GM19023 (cell line): ENCODE data around the gene RTN1.

Source experiments
- ATAC-seq: cut with Tn5 transposase; IDR thresholded peaks from one replicate; pipeline ENCODE4 v1.9.1; 2021; ENCODE audit warnings: mild to moderate bottlenecking, moderate library complexity; ENCODE audit not compliant: unreplicated experiment

The RTN1 gene, protein sequence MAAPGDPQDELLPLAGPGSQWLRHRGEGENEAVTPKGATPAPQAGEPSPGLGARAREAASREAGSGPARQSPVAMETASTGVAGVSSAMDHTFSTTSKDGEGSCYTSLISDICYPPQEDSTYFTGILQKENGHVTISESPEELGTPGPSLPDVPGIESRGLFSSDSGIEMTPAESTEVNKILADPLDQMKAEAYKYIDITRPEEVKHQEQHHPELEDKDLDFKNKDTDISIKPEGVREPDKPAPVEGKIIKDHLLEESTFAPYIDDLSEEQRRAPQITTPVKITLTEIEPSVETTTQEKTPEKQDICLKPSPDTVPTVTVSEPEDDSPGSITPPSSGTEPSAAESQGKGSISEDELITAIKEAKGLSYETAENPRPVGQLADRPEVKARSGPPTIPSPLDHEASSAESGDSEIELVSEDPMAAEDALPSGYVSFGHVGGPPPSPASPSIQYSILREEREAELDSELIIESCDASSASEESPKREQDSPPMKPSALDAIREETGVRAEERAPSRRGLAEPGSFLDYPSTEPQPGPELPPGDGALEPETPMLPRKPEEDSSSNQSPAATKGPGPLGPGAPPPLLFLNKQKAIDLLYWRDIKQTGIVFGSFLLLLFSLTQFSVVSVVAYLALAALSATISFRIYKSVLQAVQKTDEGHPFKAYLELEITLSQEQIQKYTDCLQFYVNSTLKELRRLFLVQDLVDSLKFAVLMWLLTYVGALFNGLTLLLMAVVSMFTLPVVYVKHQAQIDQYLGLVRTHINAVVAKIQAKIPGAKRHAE

DNA sequence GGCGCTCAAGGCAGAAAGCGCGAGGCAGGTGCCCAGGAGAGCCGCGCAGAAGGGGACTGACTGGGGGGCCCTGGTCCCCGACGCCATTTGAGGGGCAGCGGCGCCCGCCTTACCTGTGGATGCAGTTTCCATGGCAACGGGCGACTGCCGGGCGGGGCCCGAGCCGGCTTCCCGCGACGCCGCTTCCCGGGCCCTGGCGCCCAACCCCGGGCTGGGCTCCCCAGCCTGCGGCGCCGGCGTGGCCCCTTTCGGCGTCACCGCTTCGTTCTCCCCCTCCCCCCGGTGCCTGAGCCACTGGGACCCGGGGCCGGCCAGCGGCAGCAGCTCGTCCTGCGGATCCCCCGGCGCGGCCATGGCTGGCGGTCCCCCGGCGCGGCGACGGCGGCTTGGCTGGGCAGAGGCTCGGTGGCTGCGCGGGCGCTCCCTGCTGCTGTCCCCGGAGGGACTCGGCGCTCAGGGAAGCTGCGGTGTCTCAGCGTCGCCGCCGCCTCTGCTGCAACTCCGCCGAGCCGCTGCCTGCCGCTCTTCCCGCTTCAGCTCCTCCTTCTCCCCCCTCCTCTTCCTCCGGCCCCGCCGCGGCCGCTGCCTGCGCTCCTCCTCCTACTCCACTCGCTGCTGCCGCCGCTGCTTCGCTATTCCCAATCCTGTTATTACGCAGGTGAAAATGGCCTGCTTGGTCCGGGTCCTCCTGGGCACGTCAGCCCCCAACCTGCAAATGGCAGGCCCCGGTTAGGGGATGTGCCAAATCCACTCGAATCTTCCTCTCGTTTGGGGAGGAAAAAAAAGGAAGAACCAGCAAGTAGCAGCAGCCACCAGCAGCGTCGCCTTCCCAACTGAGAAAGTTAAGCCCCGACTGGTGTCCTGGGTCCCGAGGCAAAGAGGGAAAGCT, at the start of gene RTN1:
Gene RTN1, minus strand, starts transcription at position 500 of the 889 bp plus-strand sequence. Its CDS starts 146 bp downstream, at position 354.
- ATAC-seq, result peak; percentile 63

DNA sequence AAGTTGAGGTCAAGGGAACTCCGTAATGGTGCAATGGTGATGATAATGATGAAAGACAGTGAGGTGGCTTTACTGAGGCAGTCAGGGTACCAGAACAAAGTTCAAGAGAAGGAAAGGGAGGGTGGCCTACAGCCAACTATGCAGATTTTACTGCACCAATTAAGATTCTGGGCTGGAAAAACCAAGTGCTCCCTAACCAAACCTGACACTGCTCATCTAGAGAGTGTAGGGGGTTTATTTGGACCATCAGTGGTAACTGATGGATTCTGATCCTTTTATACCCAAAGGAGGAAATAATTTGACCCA, 49.8 kb upstream of the RTN1 start:
- ATAC-seq, result no peak

DNA sequence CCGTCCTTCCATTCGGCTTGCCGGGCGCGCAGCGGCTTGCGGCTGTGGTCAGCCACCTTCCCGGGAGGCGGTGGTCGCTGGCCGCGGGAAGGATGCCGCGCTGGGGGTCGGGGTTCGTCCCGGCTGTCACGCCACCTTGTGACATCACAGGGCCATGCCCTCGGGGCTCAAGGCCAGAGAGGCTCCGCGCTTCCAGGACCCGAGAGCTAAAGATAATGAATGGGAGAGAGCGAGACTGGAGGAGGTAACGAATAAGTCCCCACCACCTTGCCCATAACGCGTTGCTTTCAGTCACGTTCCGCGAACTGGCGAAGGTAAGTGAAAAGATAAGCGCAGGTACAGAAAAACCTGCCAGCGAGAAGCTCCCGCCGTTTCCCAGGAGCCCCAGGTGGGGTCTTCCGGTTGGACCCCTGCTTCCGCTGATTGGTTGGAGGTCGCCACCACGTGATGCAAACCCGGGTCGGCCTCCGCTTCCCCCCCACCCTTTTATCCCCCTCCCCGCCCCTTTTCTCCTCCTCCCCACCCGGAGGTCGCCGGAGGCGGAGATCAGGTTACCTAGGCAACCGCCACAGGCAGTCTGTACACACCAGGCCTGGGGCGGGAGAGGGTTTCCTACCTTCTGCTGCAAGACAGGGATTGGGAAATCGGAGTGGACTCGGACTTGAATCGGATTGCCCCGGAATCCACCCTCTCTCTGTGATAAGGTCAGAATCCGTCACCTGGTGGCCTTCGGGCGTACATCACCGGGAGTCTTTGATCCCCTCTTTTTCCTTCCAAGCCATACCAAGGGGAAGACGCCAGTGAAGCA, 49.2 kb upstream of the RTN1 start, which contains the start of gene LRRC9:
Gene LRRC9, plus strand, starts transcription at position 575 of the 808 bp plus-strand sequence.
- peak; percentile 33 for ATAC-seq

DNA sequence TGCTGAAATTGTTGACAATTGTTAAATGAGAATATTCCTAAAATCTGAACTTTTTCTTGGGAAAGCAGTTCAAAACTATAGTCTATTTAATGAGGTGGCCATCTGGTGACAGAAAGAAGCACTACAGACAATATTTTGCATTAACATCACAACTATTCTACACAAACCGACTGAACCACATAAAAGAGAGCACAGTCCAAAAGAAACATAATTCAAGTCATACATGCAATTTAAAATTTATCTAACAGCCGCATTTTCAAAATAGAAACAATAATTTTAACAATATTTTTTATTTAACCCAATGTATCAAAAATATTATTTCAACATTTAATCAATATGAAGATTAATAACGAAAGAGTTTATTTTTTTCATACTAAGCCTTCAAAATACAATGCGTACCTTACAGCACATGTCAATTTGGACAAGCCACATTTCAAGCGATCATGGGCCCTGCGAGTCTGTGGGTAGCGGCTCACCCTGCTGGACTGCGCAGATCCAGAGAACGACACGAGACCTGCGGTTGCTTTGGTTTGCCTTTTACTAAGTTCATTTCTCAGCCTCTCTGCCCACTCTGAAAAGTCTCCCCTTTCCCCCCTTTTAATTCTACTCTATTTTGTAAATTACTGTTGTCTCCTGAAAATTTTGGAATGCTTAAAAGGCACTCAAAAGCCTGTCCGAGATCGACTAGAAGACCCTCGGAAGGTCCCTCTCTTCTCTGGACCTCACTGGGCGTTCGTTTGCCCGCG, 48.4 kb upstream of the RTN1 start:
- peak; percentile 70 for ATAC-seq

DNA sequence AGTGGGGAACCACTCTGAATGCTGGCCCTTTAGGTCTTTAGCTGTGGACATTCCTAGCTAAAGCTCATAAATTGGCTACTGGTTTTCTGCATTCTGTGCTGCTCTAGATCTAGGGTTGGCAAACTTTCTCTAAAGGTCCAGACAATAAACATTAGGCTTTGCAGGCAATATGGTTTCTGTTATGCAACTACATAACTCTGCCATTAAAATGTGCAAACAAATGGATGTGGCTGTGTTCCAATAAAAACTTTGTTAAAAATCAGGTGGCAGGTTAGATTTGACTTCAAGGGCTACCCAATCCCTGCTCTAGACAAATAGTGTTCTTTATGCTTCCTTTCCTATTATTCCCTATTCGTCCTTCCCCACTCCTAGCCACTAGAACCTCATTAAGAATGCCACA, 42.6 kb upstream of the RTN1 start:
- no peak for ATAC-seq

DNA sequence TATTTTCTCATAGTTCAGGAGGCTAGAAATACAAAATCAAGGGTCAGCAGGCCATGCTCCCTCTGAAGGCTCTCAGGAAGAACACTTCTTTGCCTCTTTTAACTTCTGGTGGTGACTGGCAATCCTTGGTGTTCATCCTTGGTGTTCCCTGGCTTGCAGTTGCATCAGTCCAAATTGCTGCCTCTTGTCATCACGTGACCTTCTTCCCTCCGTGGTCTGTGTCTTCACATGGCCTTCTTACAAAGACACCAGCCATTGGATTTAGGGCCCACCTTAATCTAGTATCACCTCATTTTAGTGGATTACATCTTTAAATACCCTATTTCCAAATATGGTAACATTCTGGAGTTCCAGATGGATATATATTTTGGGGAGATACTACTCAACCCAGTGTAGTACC, 41.9 kb upstream of the RTN1 start:
- ATAC-seq, result no peak

DNA sequence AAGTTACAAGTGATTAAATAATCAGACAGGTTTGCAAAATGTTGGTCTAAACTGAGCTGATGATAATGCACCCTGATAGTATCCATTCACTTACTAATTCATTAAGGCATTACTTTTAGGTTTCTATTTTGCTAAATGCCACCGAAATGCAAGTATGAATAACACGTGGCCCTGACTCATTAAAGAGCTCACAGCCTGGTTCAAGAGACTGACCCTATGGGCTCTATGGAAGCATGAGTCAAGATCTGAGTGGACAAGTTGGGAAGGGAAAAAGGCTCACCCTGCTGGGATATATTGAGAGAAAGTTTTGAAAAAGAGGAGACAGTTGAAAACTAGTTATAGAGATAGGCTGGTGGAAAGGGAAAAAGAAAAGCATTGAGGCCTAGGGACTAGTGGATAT, 34.6 kb upstream of the RTN1 start:
- no peak for ATAC-seq

DNA sequence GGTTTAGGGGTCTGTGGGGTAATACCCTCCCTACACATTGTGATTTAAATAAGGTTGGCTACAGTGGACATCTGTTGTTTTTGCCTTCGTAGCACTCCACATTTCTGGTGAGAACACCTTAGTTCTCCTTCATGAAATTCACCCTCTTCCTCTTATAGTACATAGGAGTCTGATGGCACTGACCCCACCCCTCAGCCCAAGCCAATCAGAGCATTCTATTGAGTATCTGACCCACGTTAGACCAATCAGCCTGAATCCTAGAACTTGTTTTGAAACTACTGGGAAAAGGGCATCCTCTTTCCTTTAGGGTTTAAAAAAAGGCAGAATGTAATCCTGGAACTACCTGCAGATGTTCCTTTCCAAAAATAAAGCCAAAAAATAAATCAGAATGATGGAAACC, 33.6 kb upstream of the RTN1 start:
- no peak for ATAC-seq

DNA sequence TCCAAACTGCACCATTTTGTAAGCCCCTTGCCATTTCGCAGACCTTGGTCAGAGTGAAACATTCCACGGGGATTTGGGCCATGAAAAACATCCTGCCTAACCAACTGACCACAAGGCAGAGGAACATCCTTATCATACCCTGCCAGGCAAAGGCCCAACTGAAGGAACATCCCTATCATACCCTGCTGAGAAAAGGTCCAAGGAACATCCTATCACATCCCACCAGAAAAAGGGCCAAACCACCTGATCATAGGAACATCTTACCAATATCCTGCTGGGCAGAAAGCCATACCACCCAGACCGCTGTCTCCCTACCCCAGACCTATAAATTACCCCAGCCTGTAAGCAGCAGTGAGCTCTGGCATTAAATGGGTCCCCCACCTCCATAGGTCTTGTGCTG, 30.0 kb upstream of the RTN1 start:
- no peak for ATAC-seq

DNA sequence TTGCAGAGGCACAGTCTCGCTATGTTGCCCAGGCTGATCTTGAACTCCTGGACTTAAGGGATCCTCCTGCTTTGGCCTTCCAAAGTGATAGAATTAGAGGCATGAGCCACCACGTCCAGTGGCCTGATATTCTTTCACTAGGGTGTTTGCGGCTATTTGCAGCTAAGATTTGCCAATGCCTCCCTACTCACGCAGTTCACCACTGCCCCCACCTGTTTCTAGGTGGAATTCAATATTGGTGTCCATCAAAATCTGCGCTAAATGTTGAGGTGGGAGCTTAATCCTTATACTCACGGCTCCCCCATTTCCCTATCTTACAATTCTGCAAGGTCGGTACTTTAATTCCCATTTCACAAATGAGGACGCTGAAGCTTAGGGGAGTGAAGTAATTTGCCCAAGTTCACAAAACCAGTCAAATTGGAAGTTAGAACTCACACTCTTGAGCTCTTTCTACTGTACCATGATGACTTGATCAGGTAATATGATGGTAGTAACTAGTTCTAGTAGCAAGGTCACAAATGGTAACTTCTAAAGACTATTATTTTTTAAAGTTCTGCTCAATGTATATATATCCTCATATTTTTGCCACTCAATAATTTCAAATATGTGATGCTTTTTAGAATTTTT, 27.3 kb upstream of the RTN1 start:
- no peak for ATAC-seq

DNA sequence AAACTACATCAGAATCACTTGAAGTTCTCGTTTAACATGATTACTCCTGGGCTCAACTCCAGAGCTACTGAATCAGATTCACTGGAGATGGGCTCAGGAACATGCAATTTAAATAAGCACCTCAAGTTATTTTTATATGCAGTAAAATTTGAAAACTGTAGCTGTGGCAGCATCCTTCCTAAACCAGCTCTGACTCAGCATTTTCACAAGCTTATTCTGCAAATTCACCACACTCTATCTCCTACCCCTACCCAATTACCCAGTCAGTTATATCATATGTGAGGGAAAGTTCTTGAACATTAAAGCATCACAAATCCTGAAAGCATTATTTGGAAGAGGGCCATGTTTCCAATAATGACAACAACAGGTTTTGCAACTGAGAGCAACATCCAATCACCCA, 25.1 kb upstream of the RTN1 start:
- no peak for ATAC-seq

DNA sequence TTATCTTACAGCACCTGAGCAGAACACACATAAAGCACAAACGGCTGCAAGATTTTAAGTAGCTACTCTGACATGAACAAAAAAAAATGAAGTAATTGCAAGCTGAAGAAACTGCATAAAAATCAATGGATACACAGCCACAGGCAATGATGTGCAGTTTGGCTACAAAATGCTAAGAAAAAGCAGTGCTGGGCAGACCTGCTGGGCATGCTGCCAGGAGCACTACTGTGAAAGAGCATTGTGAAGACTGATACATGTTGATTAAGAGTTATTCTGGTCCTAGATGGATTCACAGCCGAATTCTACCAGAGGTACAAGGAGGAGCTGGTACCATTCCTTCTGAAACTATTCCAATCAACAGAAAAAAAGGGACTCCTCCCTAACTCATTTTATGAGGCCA, 20.1 kb upstream of the RTN1 start:
- ATAC-seq, result no peak

DNA sequence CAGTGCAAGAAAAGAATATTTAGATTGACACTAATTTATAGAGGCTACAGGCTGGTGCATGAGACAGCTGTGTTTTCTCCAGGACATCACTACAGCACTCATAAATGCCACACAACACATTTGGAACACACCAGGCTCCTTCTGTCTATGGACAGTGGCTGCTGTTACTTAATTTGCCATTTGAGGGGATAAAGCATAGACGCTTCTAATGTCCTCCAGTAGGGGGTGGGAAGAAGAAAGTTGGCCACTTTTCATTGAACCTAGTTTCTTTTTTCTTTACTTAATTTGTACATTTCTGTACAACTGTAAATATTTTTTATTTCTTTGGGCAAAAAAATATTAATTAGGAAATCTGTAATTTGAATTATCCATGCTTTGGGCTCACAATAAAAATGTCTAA, 12.4 kb upstream of the RTN1 start:
- ATAC-seq, result no peak

DNA sequence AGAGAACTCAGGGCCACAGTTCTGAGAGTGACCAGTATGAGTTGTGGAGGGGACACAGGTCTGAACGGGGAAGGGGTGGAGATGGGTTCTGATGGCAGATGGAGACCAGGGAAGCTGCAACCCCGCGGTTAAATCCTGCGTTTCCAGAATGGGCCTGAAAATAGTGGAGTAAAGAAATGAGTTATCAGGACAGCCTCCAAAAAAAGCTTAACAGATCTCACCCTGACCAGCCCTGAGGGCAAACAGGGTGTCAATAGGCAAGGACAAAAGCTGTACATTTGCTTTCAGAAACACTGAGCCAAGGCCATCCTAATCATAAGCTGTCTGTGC, 555 bp upstream of the RTN1 start:
- ATAC-seq, result no peak

DNA sequence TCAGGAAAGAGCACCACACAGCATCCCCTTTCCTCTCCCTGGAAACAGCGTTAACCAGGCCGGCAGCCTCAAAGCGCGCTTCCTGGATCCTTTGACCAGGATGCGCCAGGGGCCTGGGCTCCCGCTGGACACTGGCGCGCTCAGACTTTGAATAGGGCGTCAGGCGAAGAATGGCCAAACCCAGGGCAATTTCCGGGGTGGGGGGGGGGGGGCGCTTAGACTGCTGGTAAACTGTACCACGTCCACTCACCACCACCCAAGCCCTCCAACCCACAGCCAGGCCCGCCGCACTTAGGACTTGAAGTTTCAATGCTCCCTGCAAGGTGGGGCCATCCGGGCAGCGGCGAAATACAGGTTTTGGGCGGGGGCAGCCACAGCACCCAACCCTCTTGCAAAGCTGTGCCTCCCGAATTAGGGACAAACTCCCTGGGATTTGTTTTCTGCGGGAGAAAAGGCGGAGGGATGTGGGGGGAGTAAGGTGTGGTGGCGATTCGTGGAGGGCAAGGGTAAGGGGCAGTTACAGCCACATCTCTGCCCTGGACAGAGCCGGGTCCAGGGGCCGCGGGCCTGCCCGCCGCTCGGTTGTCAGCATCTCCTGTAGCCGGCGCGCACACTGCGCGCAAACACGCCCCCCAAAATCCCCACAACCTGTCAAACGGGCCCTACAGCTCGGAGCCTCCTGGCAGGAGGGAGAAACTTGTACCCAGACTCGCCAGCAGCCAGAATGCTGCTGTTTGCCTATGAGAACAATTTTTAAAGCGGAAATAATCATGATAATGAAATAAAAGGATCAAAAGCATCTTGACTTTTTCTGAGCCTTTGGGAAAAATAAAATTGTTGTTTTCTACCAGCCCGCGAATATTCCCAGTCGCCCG, 958 bp downstream of the RTN1 start:
- no peak for ATAC-seq

DNA sequence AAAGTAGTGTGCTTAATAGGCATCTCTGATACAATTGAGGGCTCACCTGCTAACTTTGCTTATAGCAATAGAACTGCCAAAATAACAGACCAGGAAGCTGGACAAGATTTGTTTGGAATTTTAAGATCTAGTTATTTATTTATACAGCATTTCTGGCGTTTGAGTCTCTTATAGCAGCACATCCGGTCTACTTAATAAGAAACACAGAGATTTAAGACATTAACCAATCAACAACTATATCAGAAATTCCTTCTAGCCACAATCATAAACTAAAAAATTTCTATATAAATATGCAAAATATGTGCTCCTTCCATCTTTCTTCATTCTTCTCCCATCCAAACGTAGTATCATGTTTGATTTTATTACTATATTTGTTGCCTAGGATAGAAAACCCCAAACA, 2.6 kb downstream of the RTN1 start:
- ATAC-seq, result no peak

DNA sequence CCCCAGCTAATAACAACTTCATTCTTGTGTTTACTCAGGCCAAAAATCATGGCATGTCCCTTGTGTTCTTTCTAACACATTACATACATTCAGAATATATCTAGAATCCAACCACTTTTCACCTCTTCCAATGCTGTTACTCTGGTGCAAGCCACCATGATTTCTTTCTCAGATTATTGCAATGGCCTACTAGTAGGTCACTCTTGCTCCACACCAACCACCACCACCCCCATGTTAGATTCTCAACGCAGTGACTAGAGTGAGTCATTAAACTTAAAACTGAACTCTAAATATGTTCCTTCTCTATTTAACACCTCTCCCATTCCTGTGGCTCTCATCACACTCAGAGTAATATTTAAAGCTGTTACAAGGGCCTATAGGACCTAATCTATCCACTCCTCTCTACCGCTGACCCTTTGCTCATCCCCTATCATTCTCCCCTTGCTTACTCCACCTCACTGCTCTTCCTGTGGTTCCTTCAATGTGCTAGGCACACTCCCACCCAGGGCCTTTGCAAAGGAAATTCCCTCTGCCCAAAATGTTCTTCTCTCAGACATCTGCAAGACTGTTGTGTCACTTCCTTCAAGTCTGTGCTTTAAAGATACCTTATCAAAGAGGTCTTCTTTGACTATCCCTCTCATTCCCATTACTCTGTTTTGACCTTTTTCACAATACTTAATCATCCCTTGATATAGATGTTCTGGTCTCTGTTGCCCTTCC, 6.6 kb downstream of the RTN1 start:
- ATAC-seq, result no peak

DNA sequence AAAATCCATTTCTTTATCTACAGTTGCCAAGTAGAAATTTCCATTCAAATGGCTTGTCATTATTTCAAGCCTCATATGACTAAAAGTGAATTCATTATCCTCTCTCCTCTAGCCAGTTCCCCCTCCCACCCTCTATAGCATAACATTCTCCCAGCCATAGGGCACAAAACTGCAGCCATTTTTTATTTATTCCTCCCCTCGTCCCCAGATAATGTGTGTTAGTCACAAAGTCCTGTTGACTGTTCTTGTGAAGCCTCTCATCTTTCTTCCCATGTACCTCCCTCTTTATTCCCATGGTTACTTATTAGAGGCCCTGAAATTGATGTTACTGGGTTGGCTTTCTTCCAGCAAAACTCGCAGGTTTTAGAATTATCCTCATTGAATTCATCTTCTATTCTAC, 13.2 kb downstream of the RTN1 start:
- ATAC-seq, result no peak
